T-helper 1 cell treated with Interleukin-12 subunit alpha and Interleukin-12 subunit beta and Interleukin-4 antibody, amounts not matched to agents 30 μg/mL and 1 μg/mL, for 36 hours (primary cell): Measurements from ENCODE around the gene KRTAP4-1.
"Not testable (repeated sequence)": the region's sequence is repeated elsewhere in the genome, so short reads cannot be mapped to it uniquely, and the experiment has no call there.

Experiments used
- H3K27ac Mint-ChIP-seq: one replicate; pipeline ENCODE4 v1.8.0; 2021; ENCODE audit warnings: mild to moderate bottlenecking, mixed read lengths
- H3K27me3 Mint-ChIP-seq: one replicate; pipeline ENCODE4 v1.8.0; 2021; ENCODE audit warnings: low read depth, mixed read lengths
- H3K36me3 Mint-ChIP-seq: one replicate; pipeline ENCODE4 v1.8.0; 2021; ENCODE audit warnings: low read depth, mixed read lengths
- H3K4me1 Mint-ChIP-seq: one replicate; pipeline ENCODE4 v1.8.0; 2021; ENCODE audit warnings: low read depth, mixed read lengths
- H3K4me3 Mint-ChIP-seq: one replicate; pipeline ENCODE4 v1.8.0; 2021; ENCODE audit warnings: mild to moderate bottlenecking, moderate library complexity, mixed read lengths
- H3K9me3 Mint-ChIP-seq: one replicate; pipeline ENCODE4 v1.8.0; 2021; ENCODE audit warnings: mixed read lengths

KRTAP4-1 gene

GRCh38 chr17:41184480-41184961 is at the start of gene KRTAP4-1:
TSS of gene KRTAP4-1 (minus strand) at chr17:41184911. CDS start at chr17:41184854, 57 bp downstream.
- no peaks in the 10 kb centered on the region for H3K27me3 Mint-ChIP-seq
- H3K27ac Mint-ChIP-seq: no peak within 1 kb of the TSS
- no peaks in the 10 kb centered on the region for H3K9me3 Mint-ChIP-seq
- H3K4me1 Mint-ChIP-seq: no peaks in the 10 kb centered on the region
- H3K36me3 Mint-ChIP-seq: no peaks in the 10 kb centered on the region
- H3K4me3 Mint-ChIP-seq: no peak within 1 kb of the TSS

- H3K27me3 Mint-ChIP-seq: peaks cover 12% of the 10 kb centered on the region
- H3K4me3 Mint-ChIP-seq, H3K27ac Mint-ChIP-seq, H3K36me3 Mint-ChIP-seq, H3K9me3 Mint-ChIP-seq, H3K4me1 Mint-ChIP-seq: not testable (repeated sequence)
Measured at GRCh38 chr17:41232399-41233105, 47.8 kb upstream of the KRTAP4-1 start, which contains the start of gene KRTAP9-3. TSS of gene KRTAP9-3 (plus strand) at chr17:41232449. CDS start at chr17:41232502, 53 bp downstream.

- Mint-ChIP-seq H3K9me3 (no peaks in the 10 kb centered on the region), H3K36me3 (no peaks in the 10 kb centered on the region), H3K27me3 (peaks cover 12% of the 10 kb centered on the region), H3K27ac (no peak overlapping the region), H3K4me3 (no peak overlapping the region), H3K4me1 (no peaks in the 10 kb centered on the region)
Measured at GRCh38 chr17:41231731-41232130, 47.0 kb upstream of the KRTAP4-1 start.

- H3K27me3 Mint-ChIP-seq: peaks cover 12% of the 10 kb centered on the region
- H3K36me3 Mint-ChIP-seq: no peaks in the 10 kb centered on the region
- no peak overlapping the region for H3K27ac Mint-ChIP-seq
- no peaks in the 10 kb centered on the region for H3K9me3 Mint-ChIP-seq
- H3K4me1 Mint-ChIP-seq: no peaks in the 10 kb centered on the region
- H3K4me3 Mint-ChIP-seq: no peak overlapping the region
Measured at GRCh38 chr17:41230094-41230493, 45.4 kb upstream of the KRTAP4-1 start.

GRCh38 chr17:41226598-41227095 is 41.9 kb upstream of the KRTAP4-1 start, which contains the start of gene KRTAP9-2:
TSS of gene KRTAP9-2 (plus strand) at chr17:41226648. CDS start at chr17:41226655, 7 bp downstream.
- not testable (repeated sequence) for H3K4me3 Mint-ChIP-seq, H3K27ac Mint-ChIP-seq, H3K4me1 Mint-ChIP-seq, H3K9me3 Mint-ChIP-seq, H3K36me3 Mint-ChIP-seq
- peaks cover 16% of the 10 kb centered on the region for H3K27me3 Mint-ChIP-seq

- H3K4me3 Mint-ChIP-seq: no peak overlapping the region
- no peaks in the 10 kb centered on the region for H3K36me3 Mint-ChIP-seq
- peaks cover 16% of the 10 kb centered on the region for H3K27me3 Mint-ChIP-seq
- H3K4me1 Mint-ChIP-seq: no peaks in the 10 kb centered on the region
- no peak overlapping the region for H3K27ac Mint-ChIP-seq
- H3K9me3 Mint-ChIP-seq: no peaks in the 10 kb centered on the region
Measured at GRCh38 chr17:41226051-41226450, 41.3 kb upstream of the KRTAP4-1 start.

- Mint-ChIP-seq H3K9me3 (peaks cover 6% of the 10 kb centered on the region), H3K36me3 (no peaks in the 10 kb centered on the region), H3K27ac (no peak overlapping the region), H3K4me3 (no peak overlapping the region), H3K4me1 (no peaks in the 10 kb centered on the region), H3K27me3 (peaks cover 13% of the 10 kb centered on the region)
Measured at GRCh38 chr17:41223821-41224220, 39.1 kb upstream of the KRTAP4-1 start.

- Mint-ChIP-seq H3K9me3 (peaks cover 6% of the 10 kb centered on the region), H3K27ac (no peak overlapping the region), H3K36me3 (no peaks in the 10 kb centered on the region), H3K27me3 (no peaks in the 10 kb centered on the region), H3K4me3 (no peak overlapping the region), H3K4me1 (no peaks in the 10 kb centered on the region)
Measured at GRCh38 chr17:41215681-41216080, 31.0 kb upstream of the KRTAP4-1 start.

- no peaks in the 10 kb centered on the region for H3K4me1 Mint-ChIP-seq
- no peak overlapping the region for H3K4me3 Mint-ChIP-seq
- H3K36me3 Mint-ChIP-seq: no peaks in the 10 kb centered on the region
- no peaks in the 10 kb centered on the region for H3K9me3 Mint-ChIP-seq
- peaks cover 14% of the 10 kb centered on the region for H3K27me3 Mint-ChIP-seq
- H3K27ac Mint-ChIP-seq: no peak overlapping the region
Measured at GRCh38 chr17:41212524-41213169, 27.9 kb upstream of the KRTAP4-1 start.

GRCh38 chr17:41211845-41212466 is 27.2 kb upstream of the KRTAP4-1 start:
- peaks cover 14% of the 10 kb centered on the region for H3K27me3 Mint-ChIP-seq
- no peaks in the 10 kb centered on the region for H3K9me3 Mint-ChIP-seq
- H3K4me1 Mint-ChIP-seq: no peaks in the 10 kb centered on the region
- no peak overlapping the region for H3K4me3 Mint-ChIP-seq
- no peaks in the 10 kb centered on the region for H3K36me3 Mint-ChIP-seq
- H3K27ac Mint-ChIP-seq: no peak overlapping the region

- Mint-ChIP-seq H3K27me3 (no peaks in the 10 kb centered on the region), H3K4me3 (no peak overlapping the region), H3K9me3 (no peaks in the 10 kb centered on the region), H3K4me1 (no peaks in the 10 kb centered on the region), H3K36me3 (no peaks in the 10 kb centered on the region), H3K27ac (no peak overlapping the region)
Measured at GRCh38 chr17:41199421-41200078, 14.8 kb upstream of the KRTAP4-1 start.

- Mint-ChIP-seq H3K9me3 (no peaks in the 10 kb centered on the region), H3K27me3 (no peaks in the 10 kb centered on the region), H3K27ac (no peak overlapping the region), H3K4me1 (no peaks in the 10 kb centered on the region), H3K4me3 (no peak overlapping the region), H3K36me3 (no peaks in the 10 kb centered on the region)
Measured at GRCh38 chr17:41196068-41196467, 11.4 kb upstream of the KRTAP4-1 start.

GRCh38 chr17:41190328-41190727 is 5.6 kb upstream of the KRTAP4-1 start:
- Mint-ChIP-seq H3K27ac (no peak overlapping the region), H3K4me3 (no peak overlapping the region), H3K36me3 (no peaks in the 10 kb centered on the region), H3K9me3 (no peaks in the 10 kb centered on the region), H3K4me1 (no peaks in the 10 kb centered on the region), H3K27me3 (no peaks in the 10 kb centered on the region)

- not testable (repeated sequence) for H3K9me3 Mint-ChIP-seq, H3K36me3 Mint-ChIP-seq, H3K27ac Mint-ChIP-seq, H3K4me1 Mint-ChIP-seq, H3K4me3 Mint-ChIP-seq, H3K27me3 Mint-ChIP-seq
Measured at GRCh38 chr17:41189837-41190318, 5.2 kb upstream of the KRTAP4-1 start, which contains the start of gene KRTAP9-1. TSS of gene KRTAP9-1 (plus strand) at chr17:41189887. CDS start at chr17:41189887, 0 bp downstream.
